Gastrocnemius medialis (tissue), 4 donors: Measurements from ENCODE around the gene TMEM117. TPM values are rescaled to one million over a fixed set of nuclear protein-coding genes. Genes with fewer than 3 reads are reported as not detected.

Experiments
- ATAC-seq, 2 donors: fragments of 150-250 bp; one replicate each; pipeline ENCODE4 v1.9.1; 2016
- DNase-seq, 2 donors: peaks; one replicate each; pipeline ENCODE4 v3.0.0-alpha.2; 2019
- H3K27ac ChIP-seq, 4 donors: fragments of 200-600 bp; sonication (generic); 1 replicate in 1 of 4; 2 replicates in 3 of 4; pipeline ENCODE4 v1.5.1; 2016 to 2018; ENCODE audit warnings: mild to moderate bottlenecking in 2 of 4, moderate library complexity in 1 of 4
- H3K27me3 ChIP-seq, 3 donors: fragments of 200-600 bp; sonication (generic) in 2 of 3; 1 replicate in 1 of 3; 2 replicates in 2 of 3; pipeline versions ENCODE4 v1.5.1 to v1.6.0; 2016 to 2019; ENCODE audit warnings: mild to moderate bottlenecking in 1 of 3, moderate library complexity in 1 of 3
- H3K36me3 ChIP-seq, 2 donors: fragments of 200-600 bp; sonication (generic) in 1 of 2; one replicate each; pipeline ENCODE4 v1.5.1; 2017 to 2018
- H3K4me1 ChIP-seq, 2 donors: fragments of 200-600 bp; sonication (generic) in 1 of 2; one replicate each; pipeline ENCODE4 v1.5.1; 2016 to 2017; ENCODE audit warnings: mild to moderate bottlenecking in 2 of 2
- H3K4me3 ChIP-seq, 4 donors: fragments of 200-600 bp; sonication (generic) in 3 of 4; 1 replicate in 1 of 4; 2 replicates in 3 of 4; pipeline ENCODE4 v1.5.1; 2016 to 2019; ENCODE audit warnings: mild to moderate bottlenecking in 2 of 4
- H3K9me3 ChIP-seq, 3 donors: fragments of 200-600 bp; sonication (generic) in 2 of 3; 1 replicate in 1 of 3; 2 replicates in 2 of 3; pipeline ENCODE4 v1.5.1; 2016 to 2019
- CTCF ChIP-seq, 5 experiments: fragments of 450-650 bp in 3 of 5; fragments of 200-600 bp in 2 of 5; sonication (generic) in 2 of 5; IDR thresholded peaks in 4 of 5; conservative IDR thresholded peaks in 1 of 5; 1 replicate in 4 of 5; 2 replicates in 1 of 5; pipeline ENCODE4 v1.5.1; 2016 to 2019; ENCODE audit warnings: antibody characterized with exemption in 5 of 5, mild to moderate bottlenecking in 3 of 5, moderate library complexity in 3 of 5
- POLR2A ChIP-seq, 2 donors: fragments of 450-650 bp; IDR thresholded peaks; one replicate each; pipeline ENCODE4 v1.6.1; 2017; ENCODE audit warnings: antibody characterized with exemption in 2 of 2, mild to moderate bottlenecking in 2 of 2, moderate library complexity in 2 of 2
- in situ Hi-C, 4 donors: fragments of 200-750 bp; cut with MboI; loops; one replicate each; pipeline versions ENCODE4 v1.15.0 to v1.8.0; 2017; ENCODE audit warnings: low sequenced_read_pairs in 4 of 4
- intact Hi-C: fragments of 100-400 bp; cut with DNase I; formaldehyde crosslinking; loops from one replicate; pipeline ENCODE4 v1.15.1; 2023; ENCODE audit warnings: low total_unique reads
- total RNA-seq, 4 donors: library from RNA; depleted of rRNA; stranded (reverse); fragments of >200 nt; gene quantifications; one replicate each; pipeline versions ENCODE4 v1.1.0 to v1.2.3, GENCODE V29; 2016

Gene TMEM117
- total RNA-seq: 10 to 100 TPM in 1 of 4 donors, 1 to 10 TPM in 3; 3.5 to 19.4 (median 6.1) TPM

- intact Hi-C loops: loop anchor here (1.0 to 2.0 kb wide), 2 partner anchors 30 to 77 kb away; partner anchors contain the start of genes IRAK4, PUS7L and TWF1
- peak; percentile 43 to 61 for DNase-seq
Measured at GRCh38 chr12:43835656-43836474, at the start of gene TMEM117. Gene TMEM117, plus strand, starts transcription at chr12:43836081.

GRCh38 chr12:43786899-43787693, 48.8 kb upstream of the TMEM117 start:
- DNase-seq (no peak), ATAC-seq (no peak)
- no peak overlapping the region for H3K27ac ChIP-seq
- no peaks in the 10 kb centered on the region for H3K9me3 ChIP-seq
- H3K36me3 ChIP-seq: peaks cover 0 to 51% of the 10 kb centered on the region in 2 donors
- in situ Hi-C loops: no loop called here
- TF ChIP-seq POLR2A (IDR thresholded peaks at IDR 0.05): no peak
- no peak for TF ChIP-seq CTCF (IDR thresholded peaks at IDR 0.05 in 4 of 5, conservative IDR thresholded peaks at IDR 0.05 in 1 of 5)
- intact Hi-C loops: no loop called here
- H3K4me3 ChIP-seq: no peak overlapping the region
- H3K4me1 ChIP-seq: no peaks in the 10 kb centered on the region
- no peaks in the 10 kb centered on the region for H3K27me3 ChIP-seq

More at GRCh38 chr12:43835656-43836474, at the start of gene TMEM117:
- H3K4me1 ChIP-seq: peaks cover 0 to 15% of the 10 kb centered on the region in 2 donors
- peak within 1 kb of the TSS; percentile 67 to 87 (median 70) for H3K4me3 ChIP-seq
- no peaks in the 10 kb centered on the region for H3K9me3 ChIP-seq
- peak within 1 kb of the TSS; percentile 82 to 96 (median 93) for H3K27ac ChIP-seq
- TF ChIP-seq POLR2A (IDR thresholded peaks at IDR 0.05) (peak; percentile 63 to 69), CTCF (IDR thresholded peaks at IDR 0.05 in 4 of 5, conservative IDR thresholded peaks at IDR 0.05 in 1 of 5) (no peak)
- in situ Hi-C loops: no loop called here
- ATAC-seq: peak; percentile 85 to 94
- no peaks in the 10 kb centered on the region for H3K27me3 ChIP-seq
- no peaks in the 10 kb centered on the region for H3K36me3 ChIP-seq

GRCh38 chr12:43789941-43790340, 45.9 kb upstream of the TMEM117 start:
- Histone ChIP-seq H3K4me3 (no peak overlapping the region), H3K27me3 (no peaks in the 10 kb centered on the region), H3K9me3 (no peaks in the 10 kb centered on the region), H3K4me1 (no peaks in the 10 kb centered on the region), H3K27ac (no peak overlapping the region), H3K36me3 (peaks cover 0 to 27% of the 10 kb centered on the region in 2 donors)
- ATAC-seq (no peak), DNase-seq (no peak)
- intact Hi-C loops (no loop called here), in situ Hi-C loops (no loop called here)
- TF ChIP-seq POLR2A (IDR thresholded peaks at IDR 0.05) (no peak), CTCF (IDR thresholded peaks at IDR 0.05 in 4 of 5, conservative IDR thresholded peaks at IDR 0.05 in 1 of 5) (no peak)

GRCh38 chr12:43795716-43796280, 40.1 kb upstream of the TMEM117 start:
- H3K27ac ChIP-seq: no peak overlapping the region
- peaks cover 0 to 58% of the 10 kb centered on the region in 2 donors for H3K36me3 ChIP-seq
- DNase-seq (no peak), ATAC-seq (no peak)
- no peaks in the 10 kb centered on the region for H3K27me3 ChIP-seq
- in situ Hi-C loops: no loop called here
- no peaks in the 10 kb centered on the region for H3K9me3 ChIP-seq
- H3K4me3 ChIP-seq: no peak overlapping the region
- H3K4me1 ChIP-seq: no peaks in the 10 kb centered on the region
- intact Hi-C loops: no loop called here
- no peak for TF ChIP-seq POLR2A (IDR thresholded peaks at IDR 0.05)
- TF ChIP-seq CTCF (IDR thresholded peaks at IDR 0.05 in 4 of 5, conservative IDR thresholded peaks at IDR 0.05 in 1 of 5): no peak
